RWPE1 (cell line): ENCODE measurements around the gene PHF13.
A peak's percentile ranks its signal among the peaks of the same experiment; 100 is the strongest.

ENCODE experiments used
- CTCF ChIA-PET: fragments of 350-600 bp; sonication (Branson Sonifier 250); formaldehyde crosslinking; extraction: SDS; loops from one replicate; lab custom pipeline; 2021; lab: Yijun Ruan, JAX
- POLR2A ChIA-PET: fragments of 400-600 bp; formaldehyde crosslinking; extraction: SDS; loops from one replicate; lab custom pipeline; 2020; ENCODE audit warnings: antibody characterized with exemption; ENCODE audit not compliant: low non-redundant PET; lab: Yijun Ruan, JAX
- DNase-seq: peaks from one replicate; pipeline ENCODE4 v3.0.0; 2012; ENCODE audit warnings: low spot score
- H3K27ac ChIP-seq: fragments of 450-650 bp; 2 replicates; pipeline ENCODE4 v1.5.1; 2017
- CTCF ChIP-seq: fragments of 450-650 bp; conservative IDR thresholded peaks from 2 replicates; pipeline ENCODE4 v1.5.1; 2017; ENCODE audit warnings: low read depth, mild to moderate bottlenecking

PHF13 gene

GRCh38 chr1:6603915-6604558 is 9.5 kb upstream of the PHF13 start:
- peak overlapping the region; percentile 98 for H3K27ac ChIP-seq
- no peak for DNase-seq
- ChIA-PET CTCF (no interaction called here), POLR2A (no interaction called here)
- TF ChIP-seq CTCF, result no peak

GRCh38 chr1:6612641-6613360 is 730 bp upstream of the PHF13 start:
- H3K27ac ChIP-seq, result peak overlapping the region; percentile 93
- POLR2A ChIA-PET, result interaction anchor here (1.0 kb wide), 1 partner anchor 11 kb away, joined by 3 read pairs; the partner anchor contains the start of gene KLHL21
- CTCF ChIA-PET, result interaction anchor here (0.6 to 1.2 kb wide), 2 partner anchors 12 to 128 kb away, joined by 3 read pairs; no protein-coding TSS in a partner anchor
- peak; percentile 69 for DNase-seq
- no peak for TF ChIP-seq CTCF

DNA sequence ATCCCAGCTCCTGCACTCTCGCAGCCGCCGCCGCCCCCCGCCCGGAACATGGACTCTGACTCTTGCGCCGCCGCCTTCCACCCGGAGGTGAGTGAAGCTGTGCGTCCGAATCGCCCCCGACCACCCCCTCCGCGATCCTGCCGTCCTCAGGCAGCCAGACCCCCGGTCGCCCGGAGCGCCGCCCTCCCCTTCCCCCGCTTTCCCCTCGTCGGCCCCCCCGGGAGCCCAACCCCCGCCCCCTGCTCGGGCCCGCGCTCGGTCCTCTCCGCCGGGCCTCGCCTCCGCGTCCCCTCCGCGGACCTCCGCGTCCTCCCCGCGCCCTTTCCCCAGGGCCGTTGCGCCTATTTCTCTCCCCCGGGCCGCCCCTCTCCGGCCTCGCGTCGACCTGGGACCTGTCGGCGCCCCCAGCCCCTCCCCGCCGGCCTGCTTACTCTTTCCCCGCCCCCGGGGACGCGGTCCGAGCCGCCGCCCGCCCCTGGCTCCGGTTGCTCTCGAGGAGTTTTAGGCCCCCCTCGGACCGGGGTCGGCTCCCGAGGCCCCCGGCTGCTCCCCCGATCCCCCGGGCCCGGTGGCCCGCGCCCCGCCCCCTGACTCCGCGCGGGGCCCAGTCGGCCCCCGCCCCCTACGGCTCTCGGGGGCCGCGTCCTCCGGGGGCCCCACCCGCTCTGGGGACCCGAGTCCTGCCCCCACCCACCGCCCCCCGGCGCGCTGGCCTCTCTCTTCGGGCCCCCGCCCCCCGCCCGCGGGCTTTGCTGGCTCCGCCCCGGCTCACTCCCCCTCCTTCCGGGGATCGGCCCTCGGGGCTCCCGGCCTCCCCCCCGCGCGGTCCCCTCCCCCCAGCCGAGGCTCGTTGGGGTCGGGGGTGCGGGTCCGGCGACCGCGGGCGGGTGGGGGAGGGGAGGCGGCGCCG is 743 bp downstream of the PHF13 start:
- CTCF ChIA-PET, result no interaction called here
- TF ChIP-seq CTCF, result no peak

DNA sequence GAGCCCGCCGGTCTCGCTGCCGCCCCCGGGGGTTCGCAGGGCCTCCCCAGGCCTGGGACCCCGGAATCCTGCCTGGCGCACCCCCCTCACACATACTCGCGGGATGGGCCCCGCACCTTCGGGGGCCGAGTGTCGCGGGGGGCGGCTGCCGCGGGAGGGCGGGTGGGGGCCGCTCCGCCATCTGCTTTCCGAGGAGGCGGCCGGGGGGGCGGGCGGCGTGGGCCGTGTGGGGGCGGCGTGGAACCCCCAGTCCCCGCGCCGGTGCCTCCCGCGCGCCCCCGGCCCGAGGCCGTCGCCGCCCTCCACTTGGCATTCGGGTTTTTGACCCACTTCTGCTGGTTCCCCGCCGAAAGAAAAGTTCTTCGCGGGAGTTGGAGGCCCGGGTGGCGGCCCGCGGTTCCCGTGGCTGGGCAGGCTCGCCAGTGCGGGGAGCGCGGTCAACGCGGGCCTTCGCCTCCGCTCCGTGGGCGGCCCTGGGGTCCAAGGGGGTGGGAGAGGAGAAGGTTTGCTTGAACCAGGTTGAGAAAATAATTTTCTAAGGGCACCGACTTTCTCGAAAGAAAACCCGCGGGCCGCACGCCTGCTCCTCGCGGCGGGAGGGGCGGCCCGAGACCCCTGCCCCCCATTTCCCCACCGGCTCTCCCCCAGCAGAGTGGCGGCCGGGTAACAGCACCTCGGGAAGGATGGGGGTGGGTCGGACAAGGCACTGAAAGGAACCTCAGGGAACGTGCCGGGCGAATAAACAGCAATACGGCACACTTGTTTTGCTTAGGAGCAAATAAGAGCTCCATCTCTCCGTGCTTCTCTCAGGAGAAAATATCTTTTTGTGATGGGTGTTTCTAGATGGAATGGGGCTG is 1.6 kb downstream of the PHF13 start:
- ChIA-PET POLR2A (interaction anchor here (0.5 kb wide), 1 partner anchor 17 kb away, joined by 4 read pairs; no protein-coding TSS in a partner anchor), CTCF (no interaction called here)
- peak; percentile 30 for DNase-seq
- H3K27ac ChIP-seq, result peak overlapping the region; percentile 93
- no peak for TF ChIP-seq CTCF

More for the DNA sequence above, 743 bp downstream of the PHF13 start:
- POLR2A ChIA-PET, result no interaction called here
- H3K27ac ChIP-seq, result peak overlapping the region; percentile 93
- DNase-seq, result peak; percentile 68

GRCh38 chr1:6619045-6619444 is 5.5 kb downstream of the PHF13 start:
- no peak for DNase-seq
- ChIA-PET CTCF (no interaction called here), POLR2A (no interaction called here)
- no peak overlapping the region for H3K27ac ChIP-seq
- TF ChIP-seq CTCF, result no peak
